HFF-Myc (cell line): ENCODE measurements around the gene TMEM92.

Experiments used
- DNase-seq: peaks from one replicate; pipeline ENCODE4 v3.0.0-alpha.2; 2011; ENCODE audit warnings: low read depth; ENCODE audit errors: extremely low read depth
- H3K4me3 ChIP-seq: replicated peaks from 2 replicates; pipeline ENCODE4 v1.5.1; 2011; ENCODE audit warnings: low read depth, mild to moderate bottlenecking, control low read depth, low read length
- TF ChIP-seq, protein P1 (sequence below): IDR thresholded peaks from 2 replicates; pipeline ENCODE4 v1.5.1; 2012; ENCODE audit warnings: mild to moderate bottlenecking, low read depth, low read length, control low read depth; ENCODE audit errors: missing control alignments

TMEM92 gene

DNA sequence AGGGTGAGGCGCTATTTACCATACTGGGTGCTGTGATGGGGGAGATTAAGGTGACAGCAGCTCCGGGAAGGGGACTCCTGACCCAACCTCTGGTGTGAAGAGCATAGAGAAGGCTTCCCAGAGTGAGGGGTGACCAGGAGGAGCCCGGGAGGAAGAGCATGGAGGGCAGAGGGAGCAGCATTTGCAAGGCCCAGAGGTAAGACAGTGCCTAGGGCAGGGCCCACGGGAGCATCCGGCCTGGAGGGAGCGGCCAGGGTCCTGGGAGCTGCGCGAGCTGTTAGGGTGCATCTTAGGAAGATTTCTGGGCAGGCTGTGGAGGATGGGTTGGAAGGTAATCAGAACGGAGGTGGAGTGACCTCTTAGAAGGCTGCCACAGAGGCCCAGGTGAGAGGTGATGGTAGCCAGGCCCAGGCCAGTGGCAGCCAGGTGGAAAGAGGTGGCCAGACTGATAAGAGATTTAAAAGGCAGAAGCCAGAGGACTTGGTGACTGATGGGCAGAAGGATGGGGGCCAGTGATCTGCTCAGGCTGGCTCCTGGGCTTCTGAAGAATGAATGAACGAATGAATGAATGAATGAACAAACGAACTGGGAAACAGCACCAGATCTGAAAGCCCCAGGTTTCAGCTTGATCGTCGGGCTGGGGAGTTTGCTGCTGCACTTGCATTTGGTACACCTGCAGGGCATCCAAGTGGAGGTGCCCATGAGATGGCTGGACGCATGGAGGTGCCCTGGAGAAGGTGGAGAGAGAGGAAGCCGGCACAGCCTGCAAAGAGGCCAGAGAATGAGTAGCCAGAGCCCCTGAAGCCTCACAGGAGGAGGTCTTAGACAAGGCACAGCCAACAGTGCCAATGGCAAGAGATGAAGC lies 13.0 kb upstream of the TMEM92 start:
- TF ChIP-seq, protein P1, sequence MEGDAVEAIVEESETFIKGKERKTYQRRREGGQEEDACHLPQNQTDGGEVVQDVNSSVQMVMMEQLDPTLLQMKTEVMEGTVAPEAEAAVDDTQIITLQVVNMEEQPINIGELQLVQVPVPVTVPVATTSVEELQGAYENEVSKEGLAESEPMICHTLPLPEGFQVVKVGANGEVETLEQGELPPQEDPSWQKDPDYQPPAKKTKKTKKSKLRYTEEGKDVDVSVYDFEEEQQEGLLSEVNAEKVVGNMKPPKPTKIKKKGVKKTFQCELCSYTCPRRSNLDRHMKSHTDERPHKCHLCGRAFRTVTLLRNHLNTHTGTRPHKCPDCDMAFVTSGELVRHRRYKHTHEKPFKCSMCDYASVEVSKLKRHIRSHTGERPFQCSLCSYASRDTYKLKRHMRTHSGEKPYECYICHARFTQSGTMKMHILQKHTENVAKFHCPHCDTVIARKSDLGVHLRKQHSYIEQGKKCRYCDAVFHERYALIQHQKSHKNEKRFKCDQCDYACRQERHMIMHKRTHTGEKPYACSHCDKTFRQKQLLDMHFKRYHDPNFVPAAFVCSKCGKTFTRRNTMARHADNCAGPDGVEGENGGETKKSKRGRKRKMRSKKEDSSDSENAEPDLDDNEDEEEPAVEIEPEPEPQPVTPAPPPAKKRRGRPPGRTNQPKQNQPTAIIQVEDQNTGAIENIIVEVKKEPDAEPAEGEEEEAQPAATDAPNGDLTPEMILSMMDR: no peak
- no peak for DNase-seq

GRCh38 chr17:50262001-50262794 lies 12.1 kb upstream of the TMEM92 start:
- TF ChIP-seq, protein P1: no peak
- no peak overlapping the region for H3K4me3 ChIP-seq
- DNase-seq: no peak

More for the DNA sequence above, 13.0 kb upstream of the TMEM92 start:
- no peak overlapping the region for H3K4me3 ChIP-seq

DNA sequence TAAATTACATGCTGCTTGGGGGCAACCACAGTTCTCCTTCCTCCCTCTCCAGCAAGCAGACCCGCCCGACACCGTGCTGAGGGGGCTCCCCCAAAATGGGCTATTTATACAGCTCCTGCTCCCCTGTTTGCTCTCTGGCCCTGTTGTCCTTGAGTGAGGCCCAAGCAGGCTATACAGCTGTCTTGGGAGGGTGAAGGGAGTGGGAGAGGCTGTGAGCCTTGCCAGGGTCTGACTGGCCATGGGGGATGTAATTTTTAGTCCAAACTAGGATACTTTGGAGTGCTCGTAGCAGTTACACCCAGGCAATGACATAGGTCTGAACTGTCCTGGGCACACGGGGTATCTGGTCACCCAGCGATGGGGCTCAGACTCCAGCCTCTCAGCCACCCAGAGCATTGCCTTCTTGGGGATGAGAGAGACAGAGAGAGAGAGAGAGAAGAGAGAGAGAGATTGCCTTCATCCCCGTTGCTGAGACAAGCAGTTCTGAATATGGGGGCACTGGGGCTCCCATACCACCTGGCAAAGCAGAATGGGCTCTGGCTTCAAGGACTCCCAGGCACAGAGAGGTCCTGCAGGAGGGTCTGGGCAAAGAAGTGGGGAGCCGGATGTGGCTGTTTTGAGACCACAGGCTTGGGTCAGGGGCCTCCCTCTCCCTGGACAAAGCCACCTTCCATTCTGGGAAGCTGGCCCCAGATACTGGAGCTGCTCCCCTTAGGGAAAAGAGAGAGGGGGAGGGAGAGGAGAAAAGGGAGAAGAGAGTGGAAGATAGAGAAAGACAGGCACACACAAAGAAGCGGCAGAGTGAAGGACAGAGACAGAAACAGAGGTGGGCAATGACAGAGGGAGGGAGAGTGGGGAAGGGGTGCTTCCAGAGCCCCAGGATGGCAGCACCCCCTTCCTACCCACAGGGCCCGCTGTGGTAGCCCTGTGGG lies 10.7 kb upstream of the TMEM92 start:
- TF ChIP-seq, protein P1: no peak
- no peak for DNase-seq
- no peak overlapping the region for H3K4me3 ChIP-seq

GRCh38 chr17:50264263-50265113 lies 9.8 kb upstream of the TMEM92 start:
- H3K4me3 ChIP-seq: no peak overlapping the region
- TF ChIP-seq, protein P1: no peak
- no peak for DNase-seq

DNA sequence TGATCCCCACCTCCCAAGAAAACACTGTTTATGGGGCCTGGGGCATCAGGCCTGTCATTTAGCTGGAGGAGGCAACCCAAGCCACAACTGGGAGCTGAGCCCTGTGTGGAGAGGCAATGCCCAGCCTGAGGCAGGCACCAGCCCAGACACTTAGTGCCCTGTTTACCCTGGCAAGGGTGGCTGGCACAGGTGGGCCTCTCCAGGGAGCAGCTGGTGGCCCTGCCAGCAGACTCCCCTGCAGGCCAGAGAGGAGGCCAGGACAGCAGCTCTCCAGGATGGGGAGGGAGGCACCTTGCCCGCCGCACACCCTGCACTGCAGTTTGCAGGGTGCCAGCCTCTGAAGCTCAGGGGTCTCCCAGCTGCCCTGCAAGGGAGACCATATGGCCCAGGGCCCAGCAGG lies 9.1 kb upstream of the TMEM92 start:
- no peak overlapping the region for H3K4me3 ChIP-seq
- TF ChIP-seq, protein P1: no peak
- DNase-seq: no peak
